ENCODE results near the gene SIPA1L3.

Gene SIPA1L3

GRCh38 chr19:38234615-38235014 lies 327.6 kb downstream of the SIPA1L3 start:
- peak; percentile 36 for DNase-seq (ENCODE audit: low read depth)

DNA sequence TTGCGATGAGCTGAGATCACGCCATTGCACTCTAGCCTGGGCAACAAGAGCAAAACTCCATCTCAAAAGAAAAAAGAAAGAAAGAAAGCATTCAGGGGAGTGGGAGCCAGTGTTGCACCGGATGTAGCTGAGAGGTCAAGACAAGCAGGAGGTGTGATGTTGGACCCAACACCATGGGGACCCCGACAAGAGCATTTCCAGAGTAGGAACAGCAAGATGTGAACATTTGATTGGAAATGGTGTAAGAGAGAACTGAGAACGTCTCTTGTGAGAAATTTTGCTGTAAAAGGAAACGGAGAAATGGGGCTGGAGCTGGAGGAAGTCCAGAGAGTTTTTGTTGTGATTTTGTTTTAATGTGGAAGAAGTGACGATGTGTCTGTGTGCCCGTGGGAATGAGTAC lies 332.8 kb downstream of the SIPA1L3 start:
- DNase-seq (ENCODE audit: low read depth): no peak

DNA sequence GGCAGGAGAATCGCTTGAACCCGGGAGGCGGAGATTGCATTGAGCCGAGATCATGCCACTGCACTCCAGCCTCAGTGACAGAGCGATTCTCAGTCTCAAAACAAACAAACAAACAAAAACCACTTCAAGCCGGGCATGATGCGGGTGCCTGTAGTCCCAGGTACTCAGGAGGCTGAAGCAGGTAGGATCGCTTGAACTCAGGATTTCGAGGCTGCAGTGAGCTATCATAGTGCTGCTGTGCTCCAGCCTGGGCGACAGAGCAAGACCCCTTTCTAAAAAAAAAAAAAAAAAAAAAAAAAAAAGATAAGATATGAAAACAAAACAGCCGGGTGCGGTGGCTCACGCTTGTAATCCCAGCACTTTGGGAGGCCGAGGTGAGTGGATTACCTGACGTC lies 336.3 kb downstream of the SIPA1L3 start:
- DNase-seq (ENCODE audit: low read depth): no peak

DNA sequence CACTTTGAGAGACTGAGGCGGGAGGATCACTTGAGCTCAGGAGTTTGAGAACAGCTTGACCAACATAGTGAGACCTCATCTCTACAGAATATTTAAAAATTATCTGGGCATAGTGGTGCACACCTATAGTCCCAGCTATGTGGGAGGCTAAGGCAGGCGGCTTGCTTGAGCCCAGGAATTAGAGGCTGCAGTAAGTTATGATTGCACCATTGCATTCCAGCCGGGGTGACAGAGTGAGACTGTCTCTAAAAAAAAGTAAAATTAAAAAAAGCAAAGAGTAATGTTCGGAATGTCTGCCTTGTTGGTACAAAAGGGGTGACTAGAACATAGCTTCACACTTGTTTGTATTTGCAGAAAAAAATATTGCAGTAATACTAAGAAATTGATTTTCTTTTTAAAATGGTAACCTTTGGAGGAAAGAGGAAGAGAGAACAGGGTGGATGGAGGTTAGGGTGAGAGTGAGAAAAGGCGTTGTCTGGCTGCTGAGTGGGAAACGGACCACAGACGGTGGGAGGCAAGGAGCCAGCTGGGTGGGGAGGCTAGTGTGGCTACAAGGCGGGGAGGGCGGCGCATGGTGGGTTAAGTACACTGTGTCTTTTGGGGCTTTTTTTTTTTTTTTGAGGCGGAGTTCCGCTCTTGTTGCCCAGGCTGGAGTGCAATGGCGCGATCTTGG lies 339.0 kb downstream of the SIPA1L3 start:
- DNase-seq (ENCODE audit: low read depth): no peak

DNA sequence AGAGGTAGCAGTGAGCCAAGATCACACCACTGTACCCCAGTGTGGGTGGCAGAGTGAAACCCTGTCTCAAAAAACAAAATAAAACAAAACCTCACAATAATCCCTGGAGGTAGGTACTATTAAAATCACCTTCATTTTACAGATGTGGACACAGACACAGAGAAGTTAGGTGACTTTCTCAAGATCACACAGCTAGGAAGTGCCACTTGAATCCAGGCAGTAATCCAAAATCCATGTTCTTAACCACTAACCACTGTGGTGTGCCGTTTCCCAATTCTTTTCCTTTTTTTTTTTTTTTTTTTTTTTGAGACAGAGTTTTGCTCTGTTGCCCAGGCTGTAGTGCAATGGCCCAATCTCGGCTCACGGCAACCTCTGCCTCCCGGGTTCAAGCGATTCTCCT lies 340.1 kb downstream of the SIPA1L3 start:
- DNase-seq (ENCODE audit: low read depth): no peak

DNA sequence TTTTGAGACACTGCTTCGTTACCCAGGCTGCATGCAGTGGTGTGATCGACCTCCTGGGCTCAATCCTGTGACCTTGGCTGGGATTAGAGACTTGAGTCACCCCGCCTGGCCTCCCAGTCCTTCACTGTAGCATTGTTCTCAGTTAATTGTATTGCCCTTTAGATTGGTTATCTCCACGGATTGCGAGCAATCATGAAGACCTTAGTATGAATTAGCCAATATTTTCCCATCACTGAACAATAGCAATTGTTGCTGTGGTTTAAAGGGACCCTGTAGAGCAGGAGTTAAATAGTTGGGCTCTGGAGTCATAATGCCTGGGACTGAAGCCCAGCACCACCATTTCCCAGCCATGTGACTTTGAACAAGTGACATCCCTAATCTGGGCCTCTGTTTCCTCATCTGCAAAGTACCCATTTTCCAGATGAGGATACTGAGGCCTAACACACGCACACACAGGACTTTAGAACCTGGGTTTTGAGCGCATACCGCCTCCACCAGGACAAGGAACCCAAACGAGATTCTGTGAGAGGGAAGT lies 340.8 kb downstream of the SIPA1L3 start:
- DNase-seq (ENCODE audit: low read depth): no peak

DNA sequence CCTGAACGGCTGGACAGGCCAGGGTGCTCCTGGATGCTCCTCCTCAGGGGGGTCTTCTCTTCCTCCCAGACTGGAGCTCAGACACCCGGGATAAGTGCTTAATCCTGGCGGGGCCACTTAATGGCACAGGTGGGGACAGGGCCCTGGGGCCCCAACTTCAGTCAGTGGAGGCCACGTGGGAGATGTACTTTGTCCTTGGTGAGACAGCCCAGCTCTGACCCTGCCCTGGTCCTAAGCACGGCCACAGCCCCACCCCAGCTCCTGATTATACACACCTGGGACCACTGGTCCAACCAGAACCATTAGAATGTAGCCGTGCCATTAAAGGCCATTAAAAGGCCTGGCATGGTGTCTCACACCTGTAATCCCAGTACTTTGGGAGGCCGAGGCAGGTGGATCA lies 341.4 kb downstream of the SIPA1L3 start:
- no peak for DNase-seq (ENCODE audit: low read depth)

DNA sequence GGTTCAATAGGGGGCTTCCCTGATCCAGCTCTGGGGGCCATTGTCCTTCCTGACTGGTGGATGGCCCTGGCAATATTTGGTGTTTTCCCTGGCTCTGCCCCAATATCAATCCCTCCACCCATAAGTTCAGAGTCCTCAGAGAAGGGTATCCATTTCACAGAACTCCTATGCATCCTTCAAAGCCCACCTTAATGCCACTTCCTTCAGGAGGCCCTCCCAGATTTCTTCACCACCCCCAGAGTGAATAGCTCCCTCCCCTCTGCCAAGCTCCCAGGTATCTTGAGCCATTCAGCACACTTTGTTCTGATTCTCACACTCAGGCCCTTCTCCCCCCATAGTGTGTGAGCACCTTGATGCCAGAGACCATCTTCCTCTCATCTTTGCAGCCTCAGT lies 343.4 kb downstream of the SIPA1L3 start:
- no peak for DNase-seq (ENCODE audit: low read depth)

DNA sequence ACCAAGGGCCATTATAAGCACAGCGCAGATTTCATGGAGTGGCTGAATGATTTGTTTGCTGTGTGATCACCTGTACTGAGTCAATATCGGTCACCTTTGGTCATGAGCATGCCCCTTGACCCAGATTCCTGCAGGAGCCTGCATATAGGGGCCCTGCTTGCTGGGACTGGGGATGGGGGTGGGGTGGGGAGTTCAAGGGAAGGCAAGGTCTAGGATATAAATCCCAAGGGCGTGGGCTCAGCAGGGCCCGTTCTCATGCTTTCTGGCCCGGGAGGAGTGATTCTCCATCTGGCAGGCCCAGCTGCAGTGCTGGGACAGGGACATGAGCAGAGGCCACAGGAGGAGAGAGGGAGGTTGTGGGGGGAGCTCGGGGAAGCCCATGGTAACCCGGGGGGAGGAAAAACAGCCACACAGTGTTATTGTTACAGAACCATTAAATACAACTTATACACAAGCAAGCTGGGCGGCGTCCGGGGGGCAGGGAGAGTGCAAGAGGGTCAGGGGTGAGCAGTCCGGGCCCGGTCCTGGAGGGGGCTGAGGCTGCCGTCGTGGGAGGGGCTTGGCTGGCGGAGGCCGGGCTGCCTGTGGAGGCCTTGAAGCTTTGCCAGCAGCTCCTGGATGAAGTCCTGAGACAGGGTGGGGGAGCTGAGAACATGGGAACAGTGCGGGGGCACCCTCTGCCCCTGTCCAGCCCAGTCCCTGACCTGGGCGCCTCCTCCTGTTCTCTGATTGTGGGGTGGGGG lies 344.0 kb downstream of the SIPA1L3 start:
- DNase-seq (ENCODE audit: low read depth): no peak

- no peak for DNase-seq (ENCODE audit: low read depth)
Measured at GRCh38 chr19:38251564-38252051, 344.6 kb downstream of the SIPA1L3 start.

DNA sequence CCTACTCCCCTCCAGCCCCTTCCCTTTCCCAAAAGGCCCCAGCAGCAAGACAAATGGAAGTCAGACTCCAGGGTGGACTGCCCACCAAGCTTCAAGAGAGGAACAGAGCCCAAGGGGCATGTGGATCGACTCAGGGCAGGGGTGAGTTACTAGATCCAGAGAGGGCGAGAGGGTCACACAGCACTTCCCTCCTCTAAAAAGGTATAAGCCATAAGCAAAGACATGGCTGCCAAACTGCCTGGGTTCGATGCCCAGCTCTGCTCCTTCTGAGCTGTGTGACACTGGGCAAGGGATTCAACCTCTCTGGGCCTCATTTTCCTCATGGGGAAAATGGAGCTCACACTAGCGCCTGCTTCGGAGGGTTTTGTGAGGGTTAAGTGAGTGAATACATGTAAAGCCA lies 345.4 kb downstream of the SIPA1L3 start:
- no peak for DNase-seq (ENCODE audit: low read depth)

DNA sequence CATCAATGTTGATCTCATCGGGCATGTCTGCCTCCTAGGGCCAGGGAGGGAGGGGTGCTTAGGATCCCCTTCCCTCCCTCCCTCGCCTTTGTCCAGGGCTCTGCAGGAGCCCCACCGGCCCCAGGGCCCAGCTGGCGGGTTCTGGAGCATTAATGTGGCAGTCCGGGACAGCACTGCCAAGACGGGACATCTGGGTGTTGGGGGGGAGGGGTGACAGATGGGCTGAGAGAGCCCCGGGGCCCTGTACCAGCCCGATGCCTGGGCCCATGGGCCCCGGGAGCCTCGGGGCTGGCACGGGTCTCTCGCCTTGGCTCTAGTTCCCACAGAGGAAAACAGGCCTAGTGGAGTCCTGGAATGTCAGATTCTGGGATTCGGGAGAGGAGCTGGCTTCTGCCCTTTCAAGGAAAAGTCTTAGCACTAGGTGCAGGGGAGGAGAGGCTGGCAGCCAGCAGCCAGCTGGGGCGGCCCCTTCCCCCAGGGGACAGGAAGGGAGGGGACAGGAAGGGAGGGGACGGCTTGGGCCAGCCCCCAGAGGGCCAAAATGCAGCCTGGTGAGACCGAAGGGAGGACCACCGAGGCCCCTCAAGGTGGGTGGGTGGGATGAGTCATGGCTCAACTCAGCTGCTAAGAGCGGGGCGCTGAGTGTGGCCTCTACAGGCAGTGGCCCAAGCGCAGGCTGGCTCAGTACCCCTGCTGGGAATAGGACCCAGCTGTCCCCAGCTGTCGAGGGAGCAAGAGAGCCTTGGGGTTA lies 346.1 kb downstream of the SIPA1L3 start:
- DNase-seq (ENCODE audit: low read depth): no peak

- DNase-seq (ENCODE audit: low read depth): no peak
Measured at GRCh38 chr19:38253788-38254187, 346.8 kb downstream of the SIPA1L3 start.

- DNase-seq (ENCODE audit: low read depth): no peak
Measured at GRCh38 chr19:38255383-38256014, 348.5 kb downstream of the SIPA1L3 start.
